B cell (primary cell): ENCODE results near the gene EIF2AK2. TPM values are rescaled to one million over a fixed set of nuclear protein-coding genes. Genes with fewer than 3 reads are reported as not detected.

Experiments used
- ATAC-seq: fragments of 200-7000 bp; cut with Tn5 transposase; one replicate; pipeline ENCODE4 v1.10.0; 2021; ENCODE audit warnings: low read depth, mild to moderate bottlenecking, moderate number of reproducible peaks, moderate library complexity
- CTCF ChIA-PET: fragments of 350-600 bp; sonication (Branson Sonifier 250); formaldehyde crosslinking; loops from one replicate; lab custom pipeline; 2021; ENCODE audit warnings: antibody characterized with exemption, inconsistent platforms; lab: Charles Lee
- POLR2A ChIA-PET: fragments of 350-600 bp; sonication (Branson Sonifier 250); formaldehyde crosslinking; loops from one replicate; lab custom pipeline; 2021; ENCODE audit warnings: antibody characterized with exemption; lab: Charles Lee
- DNase-seq: peaks from one replicate; pipeline ENCODE4 v3.0.0; 2013
- H2AFZ ChIP-seq: 2 replicates; pipeline ENCODE4 v1.6.1; 2012; ENCODE audit warnings: mild to moderate bottlenecking, low read depth, low read length; ENCODE audit not compliant: insufficient read depth, poor library complexity, severe bottlenecking
- H3K27ac ChIP-seq, 2 donors: 1 replicate in 1 of 2; 2 replicates in 1 of 2; pipeline ENCODE4 v1.5.1; 2012 to 2013; ENCODE audit warnings: low read length in 2 of 2, mild to moderate bottlenecking in 2 of 2, moderate library complexity in 1 of 2
- H3K27me3 ChIP-seq, 4 experiments: fragments of 200-600 bp in 1 of 4; sonication (generic) in 1 of 4; replicated peaks in 1 of 4; 1 replicate in 2 of 4; 2 replicates in 2 of 4; pipeline versions ENCODE4 v1.6.1 to v1.7.0; 2013 to 2016; ENCODE audit warnings: low read length in 3 of 4, mild to moderate bottlenecking in 2 of 4, mixed read lengths in 1 of 4, moderate library complexity in 1 of 4; ENCODE audit not compliant: insufficient read depth in 4 of 4, control insufficient read depth in 3 of 4; ENCODE audit errors: control extremely low read depth in 1 of 4
- H3K36me3 ChIP-seq, 2 experiments: replicated peaks in 1 of 2; 1 replicate in 1 of 2; 2 replicates in 1 of 2; pipeline versions ENCODE4 v1.6.1 to v1.7.1; 2013; ENCODE audit warnings: low read length in 1 of 2; ENCODE audit not compliant: insufficient read depth in 2 of 2, control insufficient read depth in 1 of 2; ENCODE audit errors: control extremely low read depth in 1 of 2, extremely low read depth in 1 of 2
- H3K4me1 ChIP-seq, 2 donors: fragments of 200-600 bp in 1 of 2; sonication (generic) in 1 of 2; 1 replicate in 1 of 2; 2 replicates in 1 of 2; pipeline versions ENCODE4 v1.5.1 to v1.6.1; 2013 to 2017; ENCODE audit warnings: low read length in 2 of 2; ENCODE audit not compliant: control insufficient read depth in 2 of 2, insufficient read depth in 2 of 2
- H3K4me2 ChIP-seq: replicated peaks from 2 replicates; pipeline ENCODE3; 2012; ENCODE audit warnings: mild to moderate bottlenecking, low read depth, low read length; ENCODE audit not compliant: poor library complexity, severe bottlenecking
- H3K4me3 ChIP-seq, 5 experiments: fragments of 200-600 bp in 1 of 5; sonication (generic) in 1 of 5; 1 replicate in 3 of 5; 2 replicates in 2 of 5; pipeline versions ENCODE4 v1.5.1 to v1.7.0; 2011 to 2016; ENCODE audit warnings: low read length in 4 of 5, mild to moderate bottlenecking in 4 of 5, low read depth in 2 of 5, control low read depth in 1 of 5, moderate library complexity in 1 of 5; ENCODE audit not compliant: insufficient read depth in 1 of 5; ENCODE audit errors: control extremely low read depth in 1 of 5, extremely low read depth in 1 of 5
- H3K79me2 ChIP-seq: fragments of 200-600 bp; sonication (generic); one replicate; pipeline ENCODE4 v1.6.0; 2016; ENCODE audit warnings: low read length; ENCODE audit not compliant: control insufficient read depth, insufficient read depth
- H3K9ac ChIP-seq: fragments of 200-600 bp; sonication (generic); 2 replicates; pipeline ENCODE4 v1.6.1; 2017; ENCODE audit warnings: mild to moderate bottlenecking, low read length, moderate library complexity
- H3K9me3 ChIP-seq, 3 donors: one replicate each; pipeline versions ENCODE4 v1.6.1 to v1.7.1; 2013; ENCODE audit warnings: low read length in 2 of 3; ENCODE audit not compliant: control insufficient read depth in 2 of 3, insufficient read depth in 1 of 3; ENCODE audit errors: control extremely low read depth in 1 of 3
- H4K20me1 ChIP-seq: 2 replicates; pipeline ENCODE4 v1.6.0; 2012; ENCODE audit warnings: mild to moderate bottlenecking, low read length; ENCODE audit not compliant: insufficient read depth, control insufficient read depth, poor library complexity, severe bottlenecking
- H3K27ac Mint-ChIP-seq: one replicate; pipeline ENCODE4 v1.8.0; 2021; ENCODE audit warnings: mixed read lengths
- H3K27me3 Mint-ChIP-seq: one replicate; pipeline ENCODE4 v1.8.0; 2021; ENCODE audit warnings: mixed read lengths
- H3K4me1 Mint-ChIP-seq: one replicate; pipeline ENCODE4 v1.8.0; 2021; ENCODE audit warnings: mixed read lengths
- H3K4me3 Mint-ChIP-seq: one replicate; pipeline ENCODE4 v1.8.0; 2021; ENCODE audit warnings: mixed read lengths
- H3K9me3 Mint-ChIP-seq: one replicate; pipeline ENCODE4 v1.8.0; 2022; ENCODE audit warnings: mixed read lengths; ENCODE audit not compliant: insufficient read depth
- CTCF ChIP-seq: fragments of 200-600 bp; IDR thresholded peaks from one replicate; pipeline ENCODE4 v1.8.0; 2022; ENCODE audit warnings: antibody characterized with exemption, mild to moderate bottlenecking
- EZH2 ChIP-seq: IDR thresholded peaks from 2 replicates; pipeline ENCODE4 v1.6.1; 2012; ENCODE audit warnings: borderline replicate concordance, low read depth, mild to moderate bottlenecking, moderate library complexity, low read length; ENCODE audit not compliant: insufficient read depth, poor library complexity, severe bottlenecking
- WGBS: methylation state at CpG from one replicate; pipeline ENCODE4 v1.1.5; 2013; ENCODE audit warnings: missing lambda C conversion rate; ENCODE audit not compliant: insufficient coverage; 5-methylcytosine and 5-hydroxymethylcytosine counted together
- intact Hi-C: fragments of 100-400 bp; cut with micrococcal nuclease; formaldehyde crosslinking; loops from one replicate; pipeline ENCODE4 v1.10.0; 2022
- polyA plus RNA-seq: library from polyadenylated mRNA; depleted of rRNA; stranded (reverse); fragments of >200 nt; gene quantifications from 2 replicates; pipeline ENCODE4 v1.2.3, GENCODE V29; 2012
- total RNA-seq, 2 donors: library from RNA; stranded (reverse); fragments of 120-200 nt in 1 of 2; gene quantifications; 1 replicate in 1 of 2; 2 replicates in 1 of 2; pipeline versions ENCODE4 v1.2.3 to v1.2.4, GENCODE V29; 2013 to 2022

Gene EIF2AK2
- total and polyA plus RNA-seq, 2 donors (not counting 1 experiment from before 2014, with no cell fraction given): 6.5 to 36.9 TPM

- Mint-ChIP-seq H3K27me3 (no peaks in the 10 kb centered on the region), H3K9me3 (no peaks in the 10 kb centered on the region), H3K27ac (no peak overlapping the region), H3K4me1 (no peaks in the 10 kb centered on the region), H3K4me3 (no peak overlapping the region)
- no peak overlapping the region for H3K27ac ChIP-seq
- H3K4me3 ChIP-seq: no peak overlapping the region
- no peaks in the 10 kb centered on the region for H3K27me3 ChIP-seq
- H3K4me1 ChIP-seq: no peaks in the 10 kb centered on the region
- ChIA-PET CTCF (interaction anchor here (0.9 to 1.7 kb wide), 2 partner anchors 12 to 14 kb away, joined by 3 read pairs; no protein-coding TSS in a partner anchor), POLR2A (no interaction called here)
- no peak overlapping the region for H3K9ac ChIP-seq
- H4K20me1 ChIP-seq: no peaks in the 10 kb centered on the region
- WGBS: 93% methylated on average over 3 of the region's 6 CpGs
- H3K4me2 ChIP-seq: no peak overlapping the region
- ATAC-seq (no peak), DNase-seq (no peak)
- no peak overlapping the region for H2AFZ ChIP-seq
- no peaks in the 10 kb centered on the region for H3K9me3 ChIP-seq
- peaks cover 7% of the 10 kb centered on the region for H3K79me2 ChIP-seq
- peaks cover 6 to 85% of the 10 kb centered on the region in 2 experiments for H3K36me3 ChIP-seq
- intact Hi-C loops: no loop called here
- TF ChIP-seq CTCF: no peak
- TF ChIP-seq EZH2: no peak
Observed at GRCh38 chr2:37132914-37133313, 23.9 kb downstream of the EIF2AK2 start.

- ChIA-PET CTCF (no interaction called here), POLR2A (no interaction called here)
- TF ChIP-seq EZH2 (no peak), CTCF (no peak)
- Histone ChIP-seq H3K27ac (no peak overlapping the region), H3K9ac (no peak overlapping the region), H3K4me3 (no peak overlapping the region), H3K79me2 (no peaks in the 10 kb centered on the region), H3K4me2 (no peak overlapping the region), H3K36me3 (peaks cover 0 to 49% of the 10 kb centered on the region in 2 experiments), H4K20me1 (no peaks in the 10 kb centered on the region), H3K4me1 (no peaks in the 10 kb centered on the region), H2AFZ (no peak overlapping the region), H3K9me3 (no peaks in the 10 kb centered on the region), H3K27me3 (no peaks in the 10 kb centered on the region)
- Mint-ChIP-seq H3K4me3 (no peak overlapping the region), H3K4me1 (no peaks in the 10 kb centered on the region), H3K27me3 (no peaks in the 10 kb centered on the region), H3K27ac (no peak overlapping the region), H3K9me3 (no peaks in the 10 kb centered on the region)
- intact Hi-C loops: no loop called here
- WGBS: 100% methylated on average over 1 of the region's 2 CpGs
- no peak for DNase-seq
- ATAC-seq: no peak
Observed at GRCh38 chr2:37125416-37125815, 31.4 kb downstream of the EIF2AK2 start.
